NCI-H510A treated with DMSO at 0.1 percent for 48 hours (cell line): Measurements from ENCODE around the gene XRN1.
"Not testable (repeated sequence)": the region's sequence is repeated elsewhere in the genome, so short reads cannot be mapped to it uniquely, and the experiment has no call there.

ENCODE experiments used
- DNase-seq: peaks from one replicate; lab custom pipeline; 2025; lab: John Stamatoyannopoulos, UW

The XRN1 gene

DNA sequence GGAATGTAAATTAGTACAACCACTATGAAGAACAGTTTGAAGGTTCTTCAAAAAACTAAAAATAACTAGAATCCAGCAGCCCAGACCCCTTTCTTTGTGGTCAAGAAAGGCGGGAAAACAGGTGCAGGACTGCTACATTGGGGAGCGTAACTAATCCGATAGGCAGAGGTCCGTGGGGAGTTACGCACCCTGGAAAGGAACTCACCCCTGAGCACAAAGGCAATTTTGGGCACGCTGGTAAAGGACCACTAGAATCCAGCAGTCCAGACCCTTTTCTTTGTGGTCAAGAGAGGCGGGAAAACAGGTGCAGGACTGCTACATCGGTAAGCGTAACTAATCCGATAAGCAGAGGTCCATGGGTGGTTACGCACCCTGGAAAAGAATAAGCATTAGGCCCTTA, 9.7 kb downstream of the XRN1 start:
- not testable (repeated sequence) for DNase-seq

DNA sequence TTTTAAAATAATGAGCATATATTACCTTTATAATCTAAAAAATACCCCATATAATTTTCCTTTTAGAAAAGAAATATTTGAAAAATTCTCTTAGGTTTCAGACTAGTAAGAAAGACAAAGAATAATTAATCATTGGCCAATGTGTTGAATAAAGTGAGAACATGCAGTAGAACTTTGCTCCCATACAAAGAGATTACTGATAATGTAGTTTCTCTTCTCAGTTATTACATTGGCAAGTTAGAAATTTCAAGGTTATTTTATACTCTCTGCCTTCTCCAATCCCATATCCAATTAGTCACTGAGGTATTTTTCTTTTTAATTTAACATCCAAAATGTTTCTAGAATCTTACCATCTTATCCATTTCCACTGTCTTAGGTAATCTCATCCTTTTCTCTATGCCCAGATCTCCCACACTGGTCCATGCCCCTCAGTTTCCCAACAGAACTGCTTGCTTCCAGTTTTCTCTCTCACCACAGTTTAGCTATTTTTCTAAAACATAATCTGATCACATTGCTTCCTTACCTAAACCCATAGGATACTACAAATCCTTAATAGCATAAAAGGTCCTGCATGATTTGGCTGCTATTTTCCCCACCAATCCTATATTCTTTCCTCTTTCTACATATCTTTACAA, 10.8 kb downstream of the XRN1 start:
- no peak for DNase-seq

DNA sequence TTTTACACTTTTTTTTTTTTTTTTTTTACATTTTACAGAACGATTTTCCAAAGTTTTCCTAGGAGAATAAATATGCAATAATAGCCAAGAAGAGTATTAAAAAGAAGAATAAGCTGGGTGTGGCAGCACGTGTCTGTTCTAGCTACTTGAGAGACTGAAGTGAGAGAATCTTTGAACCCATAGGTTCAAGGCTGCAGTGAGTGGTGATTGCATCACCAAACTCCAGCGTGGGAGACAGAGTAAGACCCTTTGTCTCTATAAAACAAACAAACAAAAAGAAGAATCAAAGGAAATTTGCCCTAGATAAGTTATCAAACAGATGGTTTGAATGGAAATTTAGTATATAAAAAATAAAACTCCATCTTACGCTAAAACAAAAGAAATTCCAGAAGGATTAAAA, 13.3 kb downstream of the XRN1 start:
- no peak for DNase-seq

DNA sequence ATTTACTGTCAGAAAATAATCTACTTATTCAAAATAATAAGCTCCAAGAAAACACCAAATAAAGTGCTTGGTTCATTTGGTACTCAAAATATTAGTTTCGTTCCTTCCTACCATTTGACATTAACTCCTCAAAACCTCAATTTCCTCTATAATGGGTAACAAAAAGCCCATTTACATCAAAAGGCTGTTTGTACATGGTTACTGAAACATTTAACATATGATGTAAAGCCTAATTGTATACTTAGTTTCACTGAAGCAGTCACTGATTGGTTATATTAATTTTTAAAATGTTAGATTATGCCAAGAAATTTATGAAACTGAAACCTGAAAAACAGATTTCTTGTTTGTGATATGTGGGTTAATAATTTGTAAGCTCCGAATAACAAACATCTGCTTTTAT, 14.7 kb downstream of the XRN1 start:
- no peak for DNase-seq

DNA sequence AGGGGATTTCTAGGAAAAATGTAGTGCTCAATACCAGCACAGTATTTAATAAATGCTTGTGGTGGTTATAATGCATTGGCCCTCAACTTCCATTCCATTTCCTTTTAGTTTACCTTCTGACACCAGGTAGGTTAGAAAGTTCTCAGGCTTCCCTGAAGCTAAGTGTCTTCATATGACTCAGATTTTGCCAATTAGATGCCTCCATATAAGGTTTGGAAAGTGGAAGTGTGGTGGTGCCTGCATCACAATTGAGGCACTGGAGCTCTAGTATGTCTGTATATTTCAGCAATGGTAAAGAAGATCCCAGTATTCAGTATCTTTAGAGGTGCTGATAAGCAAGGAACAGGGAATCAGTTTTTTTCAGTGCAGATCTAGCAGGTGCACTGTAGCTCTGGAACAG, 18.3 kb downstream of the XRN1 start:
- DNase-seq = no peak

DNA sequence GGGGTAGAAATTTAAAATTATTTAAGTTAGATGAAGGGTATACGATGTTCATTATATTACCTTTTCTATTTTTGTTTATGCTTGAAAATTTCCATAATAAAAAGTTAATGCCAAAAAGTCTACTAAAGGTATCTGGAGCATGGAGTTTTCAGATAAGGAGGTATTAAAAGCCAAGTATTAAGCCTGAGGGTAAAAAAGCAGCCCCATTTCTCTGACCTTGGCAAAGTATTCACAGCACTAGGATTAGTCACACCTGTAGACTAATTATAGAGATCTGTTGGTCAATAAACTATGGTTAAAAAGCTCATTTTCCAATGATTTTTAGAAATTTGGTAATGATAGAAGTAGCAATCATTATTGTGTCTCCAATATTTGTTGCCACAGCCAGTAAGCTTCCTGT, 23.1 kb downstream of the XRN1 start:
- DNase-seq = no peak

DNA sequence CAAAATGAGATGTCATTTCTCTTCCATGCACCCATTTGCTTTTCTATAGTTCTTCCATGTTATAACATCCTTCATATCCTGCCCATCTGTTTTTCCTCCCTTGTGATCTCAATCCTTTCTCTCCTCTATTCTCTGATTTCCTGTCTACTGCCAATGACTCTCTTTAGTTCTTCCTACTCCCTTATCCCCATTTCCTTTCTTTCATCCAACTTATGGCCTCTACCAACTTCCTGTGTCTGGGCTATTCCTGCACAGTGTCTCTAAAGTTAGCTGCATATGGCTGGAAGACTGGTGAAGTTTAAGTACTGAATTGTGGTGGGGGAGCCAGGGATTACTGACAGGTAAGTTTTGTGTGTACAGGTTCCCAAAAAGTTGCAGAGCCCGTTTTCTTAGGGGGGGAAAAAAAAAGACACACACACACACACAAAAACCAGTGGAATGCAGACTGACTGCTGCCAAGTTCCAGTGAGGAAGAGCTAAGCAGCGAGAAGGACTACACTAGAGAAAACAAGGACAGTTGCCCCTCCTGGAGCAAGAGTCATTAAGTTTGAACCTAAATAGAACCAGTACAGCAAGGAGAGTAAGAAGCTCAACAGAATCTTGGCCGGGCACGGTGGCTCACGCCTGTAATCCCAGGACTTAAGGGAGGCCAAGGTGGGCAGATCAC, 28.8 kb downstream of the XRN1 start:
- DNase-seq = no peak

DNA sequence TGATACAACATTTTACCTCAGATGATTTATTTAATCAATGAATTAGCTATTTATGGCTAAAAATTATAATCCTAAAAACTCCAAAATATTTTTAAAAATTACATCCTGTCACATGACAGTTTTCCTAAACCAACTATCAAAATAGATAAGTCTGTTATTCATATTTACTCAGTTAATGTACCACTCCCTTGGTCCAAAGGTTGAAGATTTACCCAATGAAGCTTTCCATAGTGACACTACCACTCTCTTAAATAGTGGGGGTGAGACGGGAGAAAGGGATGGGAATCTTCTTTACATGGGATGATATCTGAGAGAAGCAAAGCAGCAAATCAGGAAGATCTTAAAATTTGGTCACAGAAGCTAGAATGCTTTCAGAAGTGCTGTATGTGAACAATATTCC, 30.5 kb downstream of the XRN1 start:
- no peak for DNase-seq

DNA sequence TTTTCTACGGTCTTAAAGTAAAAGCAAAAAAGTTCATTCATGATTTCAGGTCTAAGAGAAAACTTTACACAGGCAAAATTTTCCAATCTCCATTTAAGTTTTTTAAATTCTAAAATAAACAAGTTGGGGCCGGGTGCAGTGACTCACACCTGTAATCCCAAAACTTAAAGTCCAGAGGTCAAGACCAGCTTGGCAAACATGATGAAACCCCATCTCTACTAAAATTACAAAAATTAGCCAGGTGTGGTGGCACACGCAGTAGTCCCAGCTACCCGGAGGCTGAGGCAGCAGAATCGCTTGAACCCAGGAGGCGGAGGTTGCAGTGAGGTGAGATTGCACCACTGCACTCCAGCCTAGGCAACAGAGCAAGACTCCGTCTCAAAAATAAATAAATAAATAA, 47.3 kb downstream of the XRN1 start:
- not testable (repeated sequence) for DNase-seq

DNA sequence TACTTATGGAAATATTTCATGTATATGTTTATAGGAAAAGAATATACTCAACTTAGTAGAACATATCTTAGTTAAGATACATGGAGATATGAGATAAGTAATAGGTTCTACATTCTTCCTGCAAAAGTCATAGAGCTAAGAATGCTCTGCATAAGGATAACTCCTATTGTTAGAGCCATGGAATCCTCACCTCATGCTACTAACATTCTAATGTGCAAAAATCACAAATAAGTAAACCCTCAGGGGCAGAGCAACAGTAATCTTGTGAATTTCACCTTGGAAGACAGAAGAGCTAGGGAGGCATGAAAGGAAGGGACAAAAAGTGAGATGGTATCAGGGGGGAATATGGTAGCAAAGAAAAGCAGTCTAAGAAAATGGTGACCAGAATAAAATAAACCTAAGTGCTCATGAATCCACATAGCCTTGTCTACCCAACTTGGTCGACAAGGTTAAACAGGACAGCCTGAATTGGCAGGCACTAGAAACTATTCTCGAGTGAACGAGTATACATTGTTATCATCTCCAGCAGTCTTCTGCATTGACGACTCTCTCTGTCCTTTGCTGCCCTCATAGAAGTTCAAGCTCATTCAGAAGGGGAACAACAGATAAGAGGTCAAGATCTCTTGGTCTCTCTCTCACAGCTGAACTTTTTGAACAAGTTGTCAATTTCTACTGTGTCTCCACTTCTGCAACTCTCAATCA, 52.8 kb downstream of the XRN1 start:
- DNase-seq = no peak

DNA sequence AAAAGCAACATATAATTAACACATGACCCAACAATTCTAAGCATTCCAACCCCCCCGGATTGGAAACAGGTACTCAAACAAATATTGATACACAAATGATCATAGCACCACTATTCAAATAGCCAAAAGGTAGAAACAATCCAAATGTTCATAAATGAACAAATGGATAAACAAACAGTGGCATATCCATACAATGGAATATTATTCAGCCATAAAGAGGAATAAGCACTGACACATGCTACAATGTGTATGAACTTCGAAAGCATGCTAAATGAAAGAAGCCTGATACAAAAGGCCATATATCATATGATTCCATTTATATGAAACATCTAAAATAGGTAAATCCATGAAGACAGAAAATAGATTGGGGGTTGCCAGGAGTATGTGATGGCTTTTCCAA, 62.8 kb downstream of the XRN1 start:
- DNase-seq = no peak

DNA sequence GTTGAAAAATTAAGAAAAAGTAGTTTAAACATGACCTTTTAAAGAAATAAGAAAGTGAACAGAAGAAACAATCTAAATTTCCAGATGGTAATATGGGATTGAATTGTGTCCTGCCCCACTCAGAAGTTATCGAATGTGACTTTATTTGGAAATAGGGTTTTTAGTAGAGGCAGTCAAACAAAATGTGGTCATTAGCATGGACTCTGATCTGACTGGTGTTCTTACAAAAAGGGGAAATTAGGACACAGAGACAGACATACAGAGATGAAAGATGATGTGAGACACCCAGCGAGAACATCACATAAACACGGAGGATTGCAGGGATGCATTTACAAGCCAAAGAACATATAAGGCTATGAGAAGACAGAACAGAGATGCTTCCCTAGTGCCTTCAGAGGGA, 73.2 kb downstream of the XRN1 start:
- no peak for DNase-seq

DNA sequence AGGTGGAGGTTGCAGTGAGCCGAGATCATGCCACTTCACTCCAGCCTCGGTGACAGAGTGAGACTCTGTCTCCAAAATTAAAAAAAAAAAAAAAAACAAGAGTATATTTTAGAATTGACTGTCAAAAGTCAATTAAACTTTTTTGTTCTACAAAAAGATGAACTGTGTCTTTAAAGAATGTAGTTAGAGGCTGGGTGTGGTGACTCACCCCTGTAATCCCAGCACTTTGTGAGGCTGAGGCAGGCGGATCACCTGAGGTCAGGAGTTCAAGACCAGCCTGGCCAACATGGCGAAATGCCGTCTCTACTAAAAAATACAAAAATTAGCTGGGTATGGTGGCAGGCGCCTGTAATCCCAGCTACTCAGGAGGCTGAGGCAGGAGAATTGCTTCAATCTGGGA, 78.3 kb downstream of the XRN1 start:
- not testable (repeated sequence) for DNase-seq

DNA sequence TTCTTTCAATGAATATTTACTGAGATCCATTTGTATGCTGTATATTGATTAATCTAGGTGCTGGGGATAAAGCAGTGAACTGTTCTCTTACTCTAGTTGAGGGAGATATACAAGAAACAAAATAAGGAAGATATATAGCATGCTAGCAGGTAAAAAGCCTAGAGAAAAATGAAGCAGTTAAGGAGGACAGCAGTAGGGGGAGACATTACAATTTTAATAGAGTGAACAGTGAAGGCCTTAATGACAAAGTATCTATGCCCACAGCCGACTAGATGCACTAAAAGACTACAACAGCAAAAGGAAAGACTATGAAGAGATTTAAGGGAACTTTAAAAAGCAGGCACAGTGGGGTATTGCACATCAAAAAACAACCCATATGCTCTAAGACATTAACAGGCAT, 81.4 kb downstream of the XRN1 start:
- no peak for DNase-seq

DNA sequence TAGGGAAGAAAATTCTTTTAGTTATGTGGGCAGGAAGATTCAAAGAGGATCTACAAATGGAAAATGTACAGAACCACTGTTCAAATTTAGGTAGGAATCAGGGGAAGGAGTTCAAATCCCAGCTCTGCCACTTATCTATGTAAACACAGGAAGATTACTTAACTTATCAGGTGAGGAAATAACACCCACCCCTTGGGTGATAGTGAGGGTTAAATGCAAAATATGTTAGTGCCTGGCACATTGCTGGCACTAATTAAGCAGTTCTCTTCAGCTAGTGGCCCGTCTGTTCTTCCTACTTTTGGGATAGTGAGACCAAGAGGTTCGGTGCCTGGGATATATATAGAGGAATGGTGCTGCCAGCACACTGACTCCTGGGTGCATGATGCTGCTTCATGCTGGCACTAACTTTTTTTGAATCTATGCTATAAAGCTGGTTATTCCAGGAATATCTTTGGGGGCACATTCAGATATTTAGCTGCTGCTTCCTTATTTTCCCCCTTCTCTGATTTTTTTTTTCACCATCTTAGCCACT, 83.8 kb downstream of the XRN1 start:
- no peak for DNase-seq

DNA sequence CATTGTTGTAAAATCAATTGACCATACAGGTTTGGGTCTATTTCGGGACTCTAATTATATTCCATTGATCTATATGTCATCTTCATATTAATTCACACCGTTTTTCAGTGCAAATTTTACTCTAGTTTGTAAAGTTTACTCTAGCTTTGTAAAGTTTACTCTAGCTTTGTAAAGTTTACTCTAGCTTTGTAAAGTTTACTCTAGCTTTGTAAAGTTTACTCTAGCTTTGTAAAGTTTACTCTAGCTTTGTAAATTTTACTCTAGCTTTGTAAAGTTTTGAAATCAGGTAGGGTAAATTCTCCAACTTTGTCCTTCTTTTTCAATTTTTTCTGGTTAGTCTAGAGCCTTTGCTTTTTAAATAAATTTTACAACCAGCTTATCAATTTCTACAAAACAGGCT, 84.4 kb downstream of the XRN1 start:
- DNase-seq = not testable (repeated sequence)

DNA sequence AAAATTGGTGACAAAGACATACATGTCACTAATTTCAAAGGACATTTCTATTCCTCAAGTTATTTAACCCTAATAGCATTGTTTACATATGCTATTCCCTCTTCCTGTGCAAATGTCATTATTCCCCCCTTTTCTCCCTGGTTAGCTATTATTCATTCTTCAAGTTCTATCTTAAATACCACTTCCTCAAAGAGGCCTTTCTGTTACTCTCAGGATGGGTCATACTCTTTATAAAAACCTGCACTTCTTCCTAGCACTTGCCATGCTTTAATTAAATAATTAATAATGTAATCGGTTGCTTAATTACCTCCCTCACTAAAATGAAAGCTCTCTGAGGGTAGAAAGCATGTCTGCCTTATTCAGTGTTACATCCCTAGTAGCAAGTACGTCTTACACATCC, 88.5 kb downstream of the XRN1 start:
- DNase-seq = no peak

DNA sequence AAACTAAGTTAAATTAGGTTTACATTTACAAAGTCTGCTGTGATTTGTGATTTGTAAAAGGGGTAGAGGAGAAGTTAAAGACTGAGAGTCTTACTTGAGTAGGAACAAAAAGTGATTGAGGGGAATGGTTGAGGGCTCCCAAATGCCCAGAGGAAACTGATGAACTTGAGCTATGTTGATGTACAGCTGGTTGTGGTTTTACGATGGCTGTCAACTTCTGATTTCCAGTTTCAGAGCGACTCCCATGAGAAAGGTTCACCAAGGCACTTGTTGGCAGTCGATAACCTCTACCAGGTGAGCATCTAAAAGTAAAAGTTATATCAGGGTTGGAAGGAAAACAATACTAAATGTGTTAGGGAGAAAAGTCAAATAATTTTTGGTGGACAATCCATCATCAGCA, 91.0 kb downstream of the XRN1 start:
- no peak for DNase-seq

DNA sequence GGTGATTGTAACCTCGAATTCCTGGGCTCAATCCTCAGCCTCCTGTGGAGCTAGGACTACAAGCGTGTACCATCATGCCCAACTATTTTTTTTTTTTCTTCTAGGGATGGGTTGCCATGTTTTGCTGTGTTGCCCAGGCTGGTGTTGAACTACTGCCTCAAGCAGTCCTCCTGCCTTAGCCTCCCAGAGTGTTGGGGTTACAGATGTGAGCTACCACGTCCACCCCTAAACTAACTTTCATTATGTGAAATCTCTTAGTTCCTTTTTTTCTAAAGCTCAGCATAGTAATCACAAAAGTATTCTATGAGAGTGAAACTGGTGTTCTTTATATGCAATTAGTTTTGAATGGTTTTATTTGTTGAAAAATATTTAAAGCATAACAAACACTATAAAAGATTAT, 92.1 kb downstream of the XRN1 start:
- DNase-seq = no peak

DNA sequence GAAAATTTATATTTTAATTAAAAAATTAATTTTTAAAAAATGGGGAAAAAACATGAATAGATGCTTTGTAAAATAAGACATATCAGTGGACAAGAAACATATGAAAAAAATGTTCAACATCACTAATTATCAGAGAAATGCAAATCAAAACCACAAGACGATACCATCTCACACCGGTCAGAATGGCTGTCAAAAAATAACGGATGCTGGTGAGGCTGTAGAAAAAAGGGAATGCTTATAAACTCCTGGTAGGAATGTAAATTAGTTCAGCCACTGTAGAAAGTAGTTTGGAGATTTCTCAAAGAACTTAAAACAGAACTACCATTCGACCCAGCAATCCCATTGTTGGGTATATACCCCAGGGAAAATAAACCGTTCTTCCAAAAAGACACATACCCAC, 93.8 kb downstream of the XRN1 start:
- DNase-seq = no peak

DNA sequence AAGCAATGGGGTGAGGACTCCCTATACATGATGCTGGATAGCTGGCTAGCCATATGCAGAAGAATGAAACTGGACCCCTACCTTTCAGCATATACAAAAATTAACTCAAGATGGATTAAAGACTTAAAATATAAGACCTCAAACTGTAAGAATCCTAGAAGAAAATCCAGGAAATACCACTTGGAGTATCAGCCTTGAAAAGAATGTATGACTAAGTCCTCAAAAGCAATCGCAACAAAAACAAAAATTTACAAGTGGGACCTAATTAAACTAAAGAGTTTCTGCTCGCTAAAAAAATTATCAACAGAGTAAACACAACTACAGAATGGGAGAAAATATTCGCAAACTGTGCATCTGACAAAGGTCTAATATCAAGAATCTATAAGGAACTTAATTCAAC, 94.3 kb downstream of the XRN1 start:
- no peak for DNase-seq

DNA sequence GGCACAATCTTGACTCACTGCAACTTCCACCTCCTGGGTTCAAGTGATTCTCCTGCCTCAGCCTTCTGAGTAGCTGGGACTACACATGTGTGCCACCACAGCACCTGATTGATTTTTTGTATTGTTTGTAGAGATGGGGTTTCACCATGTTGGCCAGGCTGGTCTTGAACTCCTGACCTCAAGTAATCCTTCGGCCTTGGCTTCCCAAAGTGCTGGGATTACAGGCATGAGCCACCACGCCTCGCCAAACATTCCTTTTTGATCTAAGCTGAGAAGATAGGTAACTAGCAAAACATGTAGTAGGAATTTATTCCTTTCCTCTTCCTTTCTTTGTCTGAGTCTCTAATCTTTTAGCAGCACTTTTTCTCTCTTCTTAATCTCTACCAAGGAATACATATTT, 95.1 kb downstream of the XRN1 start:
- DNase-seq = not testable (repeated sequence)

DNA sequence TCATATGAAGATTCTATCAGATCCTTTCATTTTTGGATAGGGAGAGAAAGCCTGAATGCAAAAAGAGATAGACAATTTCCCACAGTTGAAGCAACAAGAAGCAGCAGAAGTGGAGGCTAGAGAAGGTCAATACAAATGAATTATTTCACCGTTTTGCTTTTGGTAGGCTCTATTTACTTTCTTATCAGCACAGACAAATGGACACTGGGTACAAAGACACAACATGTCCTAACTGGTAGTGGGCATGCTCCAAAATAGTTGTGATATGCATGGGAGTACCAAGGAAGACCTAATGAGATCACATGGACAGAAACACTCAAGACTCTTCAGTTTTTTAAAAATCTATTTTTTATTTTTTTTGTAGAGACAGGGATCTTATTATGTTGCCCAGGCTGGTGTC, 99.4 kb downstream of the XRN1 start:
- DNase-seq = no peak
